GM13977 (cell line): ENCODE measurements around the gene STX5.

Experiments used
- DNase-seq: peaks from one replicate; pipeline ENCODE4 v3.0.0; 2012; ENCODE audit warnings: low spot score
- CTCF ChIP-seq: IDR thresholded peaks from 2 replicates; pipeline ENCODE4 v1.5.1; 2012; ENCODE audit warnings: mild to moderate bottlenecking, control low read depth; ENCODE audit not compliant: insufficient read depth; ENCODE audit errors: extremely low read depth, missing control alignments
- in situ Hi-C: fragments of 300-500 bp; cut with MboI; formaldehyde crosslinking; loops from one replicate; pipeline ENCODE4 v1.12.0; 2022; ENCODE audit warnings: low sequenced_read_pairs, low pct_unique_long_range_greater_than_20kb, mixed read lengths, inconsistent platforms; ENCODE audit not compliant: unreplicated experiment

Gene STX5

GRCh38 chr11:62858201-62858600 is 26.4 kb upstream of the STX5 start:
- in situ Hi-C loops: loop anchor here (25.0 kb wide), 1 partner anchor 446 kb away; the partner anchor contains the start of gene SCGB1A1
- TF ChIP-seq CTCF: no peak
- no peak for DNase-seq

GRCh38 chr11:62857541-62857982 is 25.7 kb upstream of the STX5 start:
- no peak for DNase-seq
- TF ChIP-seq CTCF: no peak
- in situ Hi-C loops: loop anchor here (25.0 kb wide), 1 partner anchor 445 kb away; the partner anchor contains the start of gene SCGB1A1

- TF ChIP-seq CTCF: no peak
- no peak for DNase-seq
- in situ Hi-C loops: loop anchor here (25.0 kb wide), 1 partner anchor 444 kb away; the partner anchor contains the start of gene SCGB1A1
These were observed 24.6 kb upstream of the STX5 start for GRCh38 chr11:62856333-62856895.

GRCh38 chr11:62855571-62856332 is 23.9 kb upstream of the STX5 start:
- TF ChIP-seq CTCF: no peak
- peak; percentile 90 for DNase-seq
- in situ Hi-C loops: loop anchor here (25.0 kb wide), 1 partner anchor 443 kb away; the partner anchor contains the start of gene SCGB1A1

GRCh38 chr11:62854825-62855570 is 23.1 kb upstream of the STX5 start:
- no peak for TF ChIP-seq CTCF
- in situ Hi-C loops: loop anchor here (25.0 kb wide), 1 partner anchor 443 kb away; the partner anchor contains the start of gene SCGB1A1
- DNase-seq: no peak
